22Rv1 (cell line): Measurements from ENCODE around the gene CLHC1.

ENCODE experiments used
- ZFX ChIP-seq: fragments of 450-650 bp; IDR thresholded peaks from 2 replicates; pipeline ENCODE4 v1.6.1; 2017; ENCODE audit warnings: antibody characterized with exemption, borderline replicate concordance
- TF ChIP-seq, protein P1 (sequence below): fragments of 450-650 bp; IDR thresholded peaks from 2 replicates; pipeline ENCODE4 v1.5.1; 2017; ENCODE audit warnings: mild to moderate bottlenecking

DNA sequence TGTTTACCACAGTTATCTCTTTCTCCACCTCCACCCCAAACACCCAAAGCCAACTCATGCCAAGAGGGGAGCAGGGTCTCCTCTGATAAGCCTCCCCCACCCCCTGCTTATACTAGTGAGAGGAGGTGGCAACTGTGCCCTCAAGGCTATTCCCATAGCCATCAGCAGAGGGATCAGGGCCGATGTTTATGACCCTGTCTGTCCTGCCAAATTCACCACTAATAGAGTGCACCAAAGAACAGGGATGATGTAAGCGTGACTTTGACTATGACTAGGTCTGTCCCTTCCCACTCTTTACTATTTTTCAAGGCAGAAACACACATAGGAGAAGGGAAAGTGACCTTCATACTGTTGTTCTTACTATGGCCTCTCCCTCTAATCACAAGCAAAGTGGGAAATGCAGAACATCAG, 74.6 kb downstream of the CLHC1 start:
- TF ChIP-seq, protein P1, sequence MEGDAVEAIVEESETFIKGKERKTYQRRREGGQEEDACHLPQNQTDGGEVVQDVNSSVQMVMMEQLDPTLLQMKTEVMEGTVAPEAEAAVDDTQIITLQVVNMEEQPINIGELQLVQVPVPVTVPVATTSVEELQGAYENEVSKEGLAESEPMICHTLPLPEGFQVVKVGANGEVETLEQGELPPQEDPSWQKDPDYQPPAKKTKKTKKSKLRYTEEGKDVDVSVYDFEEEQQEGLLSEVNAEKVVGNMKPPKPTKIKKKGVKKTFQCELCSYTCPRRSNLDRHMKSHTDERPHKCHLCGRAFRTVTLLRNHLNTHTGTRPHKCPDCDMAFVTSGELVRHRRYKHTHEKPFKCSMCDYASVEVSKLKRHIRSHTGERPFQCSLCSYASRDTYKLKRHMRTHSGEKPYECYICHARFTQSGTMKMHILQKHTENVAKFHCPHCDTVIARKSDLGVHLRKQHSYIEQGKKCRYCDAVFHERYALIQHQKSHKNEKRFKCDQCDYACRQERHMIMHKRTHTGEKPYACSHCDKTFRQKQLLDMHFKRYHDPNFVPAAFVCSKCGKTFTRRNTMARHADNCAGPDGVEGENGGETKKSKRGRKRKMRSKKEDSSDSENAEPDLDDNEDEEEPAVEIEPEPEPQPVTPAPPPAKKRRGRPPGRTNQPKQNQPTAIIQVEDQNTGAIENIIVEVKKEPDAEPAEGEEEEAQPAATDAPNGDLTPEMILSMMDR = no peak
- TF ChIP-seq ZFX = no peak
